Measurements from ENCODE around the gene OST4. TPM values are rescaled to one million over a fixed set of nuclear protein-coding genes. Genes with fewer than 3 reads are reported as not detected.

The OST4 gene
- total and polyA plus RNA-seq, 10 of the 15 experiments (the other 5 are each of a cell fraction or from before 2014, with no cell fraction given): 270 to 1,543 (median 523) TPM

DNA sequence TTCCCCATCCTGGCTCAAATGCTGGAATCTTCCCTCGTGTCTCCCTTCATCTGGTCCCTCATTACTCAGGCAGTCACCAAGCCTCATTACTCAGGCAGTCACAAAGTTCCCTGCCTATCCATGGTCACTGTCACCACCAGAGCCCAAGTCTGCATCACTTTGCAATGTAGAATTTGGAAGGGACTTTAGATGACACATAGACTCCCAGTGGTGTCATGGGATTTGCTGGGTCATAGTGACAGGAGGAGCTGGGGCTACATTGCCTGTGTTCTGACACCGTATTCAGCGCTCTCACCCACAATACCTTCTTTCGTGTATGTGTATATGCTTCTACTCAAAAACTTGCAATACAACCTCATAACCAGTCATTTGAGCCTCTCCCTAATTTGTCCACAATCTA is 4.9 kb upstream of the OST4 start:
- Histone ChIP-seq H3K27ac (ENCODE audit: control insufficient read depth, insufficient read depth) (no peak overlapping the region), H4K20me1 (ENCODE audit: control insufficient read depth, insufficient read depth) (no peaks in the 10 kb centered on the region), H3K4me1 (ENCODE audit: control insufficient read depth, insufficient read depth, low read length) (peaks cover 41% of the 10 kb centered on the region), H3K79me2 (ENCODE audit: control insufficient read depth, insufficient read depth, low read length) (peaks cover 2% of the 10 kb centered on the region), H3K9ac (ENCODE audit: control insufficient read depth, insufficient read depth, low read length) (no peak overlapping the region), H3K9me3 (replicated peaks; ENCODE audit: control insufficient read depth, insufficient read depth, low read length) (no peaks in the 10 kb centered on the region), H3K4me3 (no peak overlapping the region), H3K27me3 (replicated peaks in 1 of 2; ENCODE audit: control insufficient read depth in 2 of 2, insufficient read depth in 2 of 2, low read length in 1 of 2) (no peaks in the 10 kb centered on the region), H3K36me3 (ENCODE audit: control insufficient read depth in 2 of 2, insufficient read depth in 2 of 2, low read length in 1 of 2) (no peaks in the 10 kb centered on the region), H3K4me2 (ENCODE audit: control insufficient read depth, insufficient read depth) (no peak overlapping the region), H2AFZ (ENCODE audit: control insufficient read depth, low read depth, low read length) (no peak overlapping the region)
- ChIA-PET RAD21 (ENCODE audit: unreplicated experiment) (no interaction called here), SMC1A (ENCODE audit: uncharacterized antibody, unreplicated experiment) (interaction anchor here (0.7 kb wide), 1 partner anchor 31 kb away, joined by 3 read pairs; no protein-coding TSS in a partner anchor), CTCF (interaction anchor here (1.1 kb wide), 2 partner anchors 11 to 25 kb away, joined by 3 to 9 read pairs; partner anchors contain the start of genes AGBL5 and KHK), POLR2A (interaction anchor here (0.7 kb wide), 1 partner anchor 26 kb away, joined by 3 read pairs; the partner anchor contains the start of gene AGBL5)
- WGBS (ENCODE audit: insufficient coverage, insufficient replicate concordance, low lambda C conversion rate, missing lambda C conversion rate): 92% methylated on average over 4 of the region's 4 CpGs
- no peak for FAIRE-seq
- no peak for ATAC-seq
- in situ Hi-C loops (cut with MboI) (no loop called here), intact Hi-C loops (cut with micrococcal nuclease; ENCODE audit: unreplicated experiment) (no loop called here)
- BruUV-seq (replicated peaks): no TSS peak
- no peak for DNase-seq (ENCODE audit: low read depth, low spot score)
- TF ChIP-seq PAX5 (IDR thresholded peaks at IDR 0.05; ENCODE audit: borderline replicate concordance, low read depth, low read length) (no peak), PKNOX1 (IDR thresholded peaks at IDR 0.05) (no peak), E2F4 (IDR thresholded peaks at IDR 0.05; ENCODE audit: low read depth, low read length) (no peak), RFX5 (IDR thresholded peaks at IDR 0.05; ENCODE audit: low read depth, low read length) (no peak), RAD51 (IDR thresholded peaks at IDR 0.05) (no peak), SUPT20H (IDR thresholded peaks at IDR 0.05; ENCODE audit: borderline replicate concordance, control insufficient read depth, low read depth, low read length) (no peak), RELA (IDR thresholded peaks at IDR 0.05; ENCODE audit: borderline replicate concordance, partially characterized antibody) (no peak), TBL1XR1 (IDR thresholded peaks at IDR 0.05; ENCODE audit: low read depth, low read length) (no peak), ZNF217 (IDR thresholded peaks at IDR 0.05) (no peak), IRF4 (IDR thresholded peaks at IDR 0.05; ENCODE audit: low read depth, low read length) (no peak), POLR2AphosphoS5 (IDR thresholded peaks at IDR 0.05; ENCODE audit: low read length) (no peak), BMI1 (IDR thresholded peaks at IDR 0.05; ENCODE audit: borderline replicate concordance) (no peak), HDGF (IDR thresholded peaks at IDR 0.05) (no peak), NR2C2 (IDR thresholded peaks at IDR 0.05; ENCODE audit: borderline replicate concordance, control insufficient read depth, insufficient read length, low read depth) (no peak), PBX3 (IDR thresholded peaks at IDR 0.05; ENCODE audit: insufficient replicate concordance, low read depth, low read length) (no peak), CBX3 (IDR thresholded peaks at IDR 0.05; ENCODE audit: borderline replicate concordance, low read depth) (no peak)
- TF ChIP-seq, protein P1, sequence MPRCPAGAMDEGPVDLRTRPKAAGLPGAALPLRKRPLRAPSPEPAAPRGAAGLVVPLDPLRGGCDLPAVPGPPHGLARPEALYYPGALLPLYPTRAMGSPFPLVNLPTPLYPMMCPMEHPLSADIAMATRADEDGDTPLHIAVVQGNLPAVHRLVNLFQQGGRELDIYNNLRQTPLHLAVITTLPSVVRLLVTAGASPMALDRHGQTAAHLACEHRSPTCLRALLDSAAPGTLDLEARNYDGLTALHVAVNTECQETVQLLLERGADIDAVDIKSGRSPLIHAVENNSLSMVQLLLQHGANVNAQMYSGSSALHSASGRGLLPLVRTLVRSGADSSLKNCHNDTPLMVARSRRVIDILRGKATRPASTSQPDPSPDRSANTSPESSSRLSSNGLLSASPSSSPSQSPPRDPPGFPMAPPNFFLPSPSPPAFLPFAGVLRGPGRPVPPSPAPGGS (IDR thresholded peaks at IDR 0.05; ENCODE audit: borderline replicate concordance, insufficient read depth, low read depth, low read length, poor library complexity, severe bottlenecking): no peak
- TF ChIP-seq, protein P2, sequence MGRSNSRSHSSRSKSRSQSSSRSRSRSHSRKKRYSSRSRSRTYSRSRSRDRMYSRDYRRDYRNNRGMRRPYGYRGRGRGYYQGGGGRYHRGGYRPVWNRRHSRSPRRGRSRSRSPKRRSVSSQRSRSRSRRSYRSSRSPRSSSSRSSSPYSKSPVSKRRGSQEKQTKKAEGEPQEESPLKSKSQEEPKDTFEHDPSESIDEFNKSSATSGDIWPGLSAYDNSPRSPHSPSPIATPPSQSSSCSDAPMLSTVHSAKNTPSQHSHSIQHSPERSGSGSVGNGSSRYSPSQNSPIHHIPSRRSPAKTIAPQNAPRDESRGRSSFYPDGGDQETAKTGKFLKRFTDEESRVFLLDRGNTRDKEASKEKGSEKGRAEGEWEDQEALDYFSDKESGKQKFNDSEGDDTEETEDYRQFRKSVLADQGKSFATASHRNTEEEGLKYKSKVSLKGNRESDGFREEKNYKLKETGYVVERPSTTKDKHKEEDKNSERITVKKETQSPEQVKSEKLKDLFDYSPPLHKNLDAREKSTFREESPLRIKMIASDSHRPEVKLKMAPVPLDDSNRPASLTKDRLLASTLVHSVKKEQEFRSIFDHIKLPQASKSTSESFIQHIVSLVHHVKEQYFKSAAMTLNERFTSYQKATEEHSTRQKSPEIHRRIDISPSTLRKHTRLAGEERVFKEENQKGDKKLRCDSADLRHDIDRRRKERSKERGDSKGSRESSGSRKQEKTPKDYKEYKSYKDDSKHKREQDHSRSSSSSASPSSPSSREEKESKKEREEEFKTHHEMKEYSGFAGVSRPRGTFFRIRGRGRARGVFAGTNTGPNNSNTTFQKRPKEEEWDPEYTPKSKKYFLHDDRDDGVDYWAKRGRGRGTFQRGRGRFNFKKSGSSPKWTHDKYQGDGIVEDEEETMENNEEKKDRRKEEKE (IDR thresholded peaks at IDR 0.05): no peak
